HG03066 (cell line): ENCODE data around the gene SYNJ1.

Experiments
- ATAC-seq: cut with Tn5 transposase; IDR thresholded peaks from one replicate; pipeline ENCODE4 v1.9.1; 2021; ENCODE audit warnings: low read depth; ENCODE audit not compliant: unreplicated experiment

The SYNJ1 gene

GRCh38 chr21:32735524-32735923 is 7.7 kb upstream of the SYNJ1 start:
- no peak for ATAC-seq

GRCh38 chr21:32733990-32734613 is 6.3 kb upstream of the SYNJ1 start:
- no peak for ATAC-seq

- no peak for ATAC-seq
Observed at GRCh38 chr21:32733356-32733755, 5.5 kb upstream of the SYNJ1 start.

- ATAC-seq, result no peak
Observed at GRCh38 chr21:32732544-32732943, 4.7 kb upstream of the SYNJ1 start.

GRCh38 chr21:32728848-32729247 is 1.0 kb upstream of the SYNJ1 start:
- no peak for ATAC-seq

- no peak for ATAC-seq
Observed at GRCh38 chr21:32728456-32728839, 635 bp upstream of the SYNJ1 start.

- ATAC-seq, result peak; percentile 23
Observed at GRCh38 chr21:32726839-32727686, 750 bp downstream of the SYNJ1 start.

- no peak for ATAC-seq
Observed at GRCh38 chr21:32719085-32719484, 8.7 kb downstream of the SYNJ1 start.

GRCh38 chr21:32717851-32718316 is 9.9 kb downstream of the SYNJ1 start:
- ATAC-seq, result no peak

GRCh38 chr21:32716486-32716885 is 11.3 kb downstream of the SYNJ1 start:
- no peak for ATAC-seq

- no peak for ATAC-seq
Observed at GRCh38 chr21:32713726-32714125, 14.1 kb downstream of the SYNJ1 start.

- no peak for ATAC-seq
Observed at GRCh38 chr21:32712641-32713040, 15.2 kb downstream of the SYNJ1 start.

GRCh38 chr21:32712043-32712442 is 15.8 kb downstream of the SYNJ1 start:
- peak; percentile 97 for ATAC-seq

GRCh38 chr21:32710987-32711386 is 16.8 kb downstream of the SYNJ1 start:
- ATAC-seq, result no peak

GRCh38 chr21:32710069-32710784 is 17.6 kb downstream of the SYNJ1 start:
- ATAC-seq, result no peak

- ATAC-seq, result no peak
Observed at GRCh38 chr21:32708069-32708468, 19.7 kb downstream of the SYNJ1 start.

GRCh38 chr21:32705901-32706300 is 21.9 kb downstream of the SYNJ1 start:
- no peak for ATAC-seq

GRCh38 chr21:32705139-32705538 is 22.7 kb downstream of the SYNJ1 start:
- ATAC-seq, result no peak

- ATAC-seq, result no peak
Observed at GRCh38 chr21:32702702-32703101, 25.1 kb downstream of the SYNJ1 start.

- ATAC-seq, result no peak
Observed at GRCh38 chr21:32698971-32699693, 28.7 kb downstream of the SYNJ1 start.

- ATAC-seq, result no peak
Observed at GRCh38 chr21:32698286-32698685, 29.5 kb downstream of the SYNJ1 start.
